Endothelial cell of umbilical vein (primary cell): ENCODE results near the gene MPHOSPH8. TPM values are rescaled to one million over a fixed set of nuclear protein-coding genes. Genes with fewer than 3 reads are reported as not detected.
A peak's percentile ranks its signal among the peaks of the same experiment; 100 is the strongest.

Source experiments
- BruUV-seq: library from RNA; stranded (reverse); fragments of 400-500 nt; replicated peaks from 2 replicates; lab custom pipeline; 2021; lab: Mats Ljungman, UMichigan
- CTCF ChIA-PET: fragments of 300-600, 350-600 bp; sonication (Branson Sonifier 250); formaldehyde crosslinking; loops from one replicate; lab custom pipeline; 2021; ENCODE audit warnings: antibody characterized with exemption, inconsistent platforms; lab: Charles Lee
- POLR2A ChIA-PET: fragments of 300-600, 350-600 bp; sonication (Branson Sonifier 250); formaldehyde crosslinking; loops from one replicate; lab custom pipeline; 2021; ENCODE audit warnings: antibody characterized with exemption, inconsistent platforms; lab: Charles Lee
- DNase-seq: peaks from one replicate; pipeline ENCODE4 v3.0.0-alpha.2; 2011; ENCODE audit warnings: low read depth, low spot score
- FAIRE-seq: peaks from 2 replicates; lab custom pipeline; 2011; peaks lifted over from hg19 to GRCh38; lab: Jason Lieb, UNC
- H2AFZ ChIP-seq: 2 replicates; pipeline ENCODE4 v1.6.0; 2012; ENCODE audit warnings: low read depth, low read length, control low read depth, inconsistent platforms
- H3K27ac ChIP-seq: 2 replicates; pipeline ENCODE4 v1.5.1; 2011; ENCODE audit warnings: low read depth, mild to moderate bottlenecking, control low read depth, low read length, moderate library complexity; ENCODE audit not compliant: insufficient read depth
- H3K27me3 ChIP-seq, 2 experiments: 2 replicates each; pipeline versions ENCODE4 v1.6.0 to v1.6.1; 2011; ENCODE audit warnings: low read length in 2 of 2, mixed read lengths in 1 of 2; ENCODE audit not compliant: control insufficient read depth in 2 of 2, insufficient read depth in 2 of 2
- H3K36me3 ChIP-seq, 2 experiments: 2 replicates in 1 of 2; 3 replicates in 1 of 2; pipeline ENCODE4 v1.5.1; 2011; ENCODE audit warnings: low read length in 2 of 2, mild to moderate bottlenecking in 1 of 2, moderate library complexity in 1 of 2; ENCODE audit not compliant: control insufficient read depth in 2 of 2, insufficient read depth in 2 of 2; ENCODE audit errors: extremely low read depth in 1 of 2
- H3K4me1 ChIP-seq: 3 replicates; pipeline ENCODE4 v1.5.1; 2011; ENCODE audit warnings: mild to moderate bottlenecking, low read length; ENCODE audit not compliant: control insufficient read depth, insufficient read depth; ENCODE audit errors: extremely low read depth
- H3K4me2 ChIP-seq: 2 replicates; pipeline ENCODE4 v1.6.1; 2011; ENCODE audit warnings: low read length, control low read depth, mixed read lengths; ENCODE audit not compliant: insufficient read depth
- H3K4me3 ChIP-seq, 3 experiments: fragments of 200-600 bp in 1 of 3; sonication (generic), shearing (Covaris generic) in 1 of 3; replicated peaks in 1 of 3; 2 replicates each; pipeline ENCODE4 v1.5.1; 2011 to 2016; ENCODE audit warnings: control low read depth in 3 of 3, low read length in 3 of 3, mild to moderate bottlenecking in 2 of 3, inconsistent platforms in 1 of 3, low read depth in 1 of 3, moderate library complexity in 1 of 3; ENCODE audit not compliant: insufficient read depth in 1 of 3
- H3K79me2 ChIP-seq: 2 replicates; pipeline ENCODE4 v1.6.0; 2012; ENCODE audit warnings: low read length, inconsistent platforms; ENCODE audit not compliant: control insufficient read depth, insufficient read depth
- H3K9ac ChIP-seq: replicated peaks from 2 replicates; pipeline ENCODE3; 2011; ENCODE audit warnings: low read length, control low read depth; ENCODE audit not compliant: insufficient read depth; ENCODE audit errors: extremely low read depth
- H3K9me1 ChIP-seq: replicated peaks from 3 replicates; pipeline ENCODE4 v1.6.0; 2011; ENCODE audit warnings: mild to moderate bottlenecking, low read length; ENCODE audit not compliant: control insufficient read depth, insufficient read depth; ENCODE audit errors: extremely low read depth
- H3K9me3 ChIP-seq: replicated peaks from 2 replicates; pipeline ENCODE4 v1.5.1; 2012; ENCODE audit warnings: low read length, inconsistent platforms; ENCODE audit not compliant: control insufficient read depth, insufficient read depth
- H4K20me1 ChIP-seq: replicated peaks from 2 replicates; pipeline ENCODE3; 2011; ENCODE audit warnings: mild to moderate bottlenecking, low read length; ENCODE audit not compliant: control insufficient read depth, insufficient read depth; ENCODE audit errors: extremely low read depth
- CTCF ChIP-seq, 2 donors: IDR thresholded peaks; 1 replicate in 1 of 2; 2 replicates in 1 of 2; pipeline ENCODE4 v1.5.1; 2011; ENCODE audit warnings: low read length in 2 of 2, mild to moderate bottlenecking in 2 of 2, moderate library complexity in 2 of 2, control low read depth in 1 of 2, inconsistent platforms in 1 of 2, low read depth in 1 of 2; ENCODE audit not compliant: insufficient read depth in 1 of 2; ENCODE audit errors: extremely low read depth in 1 of 2
- EZH2 ChIP-seq: IDR thresholded peaks from 2 replicates; pipeline ENCODE4 v1.6.1; 2012; ENCODE audit warnings: borderline replicate concordance, low read depth, mild to moderate bottlenecking, moderate library complexity, low read length, inconsistent platforms; ENCODE audit not compliant: severe bottlenecking
- FOS ChIP-seq: IDR thresholded peaks from 2 replicates; pipeline ENCODE4 v1.6.1; 2011; ENCODE audit warnings: mild to moderate bottlenecking, low read length, moderate library complexity, borderline replicate concordance; ENCODE audit not compliant: insufficient read depth
- GATA2 ChIP-seq: IDR thresholded peaks from 2 replicates; pipeline ENCODE4 v1.7.0; 2011; ENCODE audit warnings: low read depth, mild to moderate bottlenecking, moderate library complexity, mixed read lengths, low read length; ENCODE audit not compliant: insufficient read length, insufficient read depth
- JUN ChIP-seq: IDR thresholded peaks from 2 replicates; pipeline ENCODE4 v1.6.1; 2011; ENCODE audit warnings: borderline replicate concordance, low read depth; ENCODE audit not compliant: insufficient read length, insufficient read depth
- MAX ChIP-seq: IDR thresholded peaks from 2 replicates; pipeline ENCODE4 v1.6.1; 2011; ENCODE audit not compliant: insufficient read depth, insufficient read length
- MYC ChIP-seq: IDR thresholded peaks from one replicate; pipeline ENCODE4 v1.6.1; 2011; ENCODE audit warnings: mild to moderate bottlenecking, low read depth, low read length
- POLR2A ChIP-seq: IDR thresholded peaks from 2 replicates; pipeline ENCODE4 v1.6.1; 2012; ENCODE audit warnings: low read depth, mild to moderate bottlenecking, control low read depth, low read length
- POLR2AphosphoS5 ChIP-seq: IDR thresholded peaks from 2 replicates; pipeline ENCODE4 v1.6.1; 2012; ENCODE audit warnings: low read depth, mild to moderate bottlenecking, control low read depth, low read length, moderate library complexity; ENCODE audit not compliant: insufficient read depth
- dilution Hi-C: fragments of 300-500 bp; cut with MboI; formaldehyde crosslinking; loops from one replicate; pipeline ENCODE4 v1.15.0; 2019; ENCODE audit warnings: low sequenced_read_pairs; ENCODE audit not compliant: extremely low pct_ligation_motif_present
- intact Hi-C: fragments of 100-400 bp; cut with micrococcal nuclease; formaldehyde crosslinking; loops from one replicate; pipeline ENCODE4 v1.10.0; 2022
- polyA plus RNA-seq, 4 experiments: library from polyadenylated mRNA; depleted of rRNA in 3 of 4; stranded (reverse) in 3 of 4; unstranded in 1 of 4; fragments of >200 nt; gene quantifications; 2 replicates each; pipeline versions ENCODE4 v1.2.1 to v1.2.3, GENCODE V29; 2011 to 2012; ENCODE audit warnings: missing spikeins in 1 of 4
- total RNA-seq: library from RNA; stranded (reverse); gene quantifications from 2 replicates; pipeline ENCODE4 v1.2.3, GENCODE V29; 2021

MPHOSPH8 gene
- total and polyA plus RNA-seq, 2 donors (not counting 3 experiments of a cell fraction or from before 2014, with no cell fraction given): 16.2 to 31.5 TPM

- Histone ChIP-seq H3K4me3 (no peak overlapping the region), H3K4me1 (peaks cover 14% of the 10 kb centered on the region), H3K9ac (no peak overlapping the region), H3K27ac (no peak overlapping the region), H3K4me2 (no peak overlapping the region), H3K79me2 (peaks cover 19% of the 10 kb centered on the region), H4K20me1 (no peaks in the 10 kb centered on the region), H3K27me3 (no peaks in the 10 kb centered on the region), H2AFZ (no peak overlapping the region), H3K9me1 (no peaks in the 10 kb centered on the region), H3K36me3 (no peaks in the 10 kb centered on the region), H3K9me3 (no peaks in the 10 kb centered on the region)
- TF ChIP-seq FOS (peak; percentile 26), JUN (peak; percentile 28), EZH2 (no peak), GATA2 (no peak)
- POLR2A ChIA-PET: no interaction called here
- peak; percentile 43 for FAIRE-seq
- DNase-seq: peak; percentile 40
- dilution Hi-C loops (no loop called here), intact Hi-C loops (loop anchor here (2.0 kb wide), 1 partner anchor 37 kb away; no protein-coding TSS in a partner anchor)
- BruUV-seq: no TSS peak
- CTCF ChIA-PET: no interaction called here
Measured at GRCh38 chr13:19713186-19713965, 79.9 kb downstream of the MPHOSPH8 start.

- TF ChIP-seq MYC (no peak), POLR2A (no peak), EZH2 (no peak), MAX (no peak), GATA2 (no peak), CTCF (IDR thresholded peaks at IDR 0.05; ENCODE audit: extremely low read depth in 1 of 2, insufficient read depth in 1 of 2, low read depth in 1 of 2, low read length in 2 of 2) (no peak), FOS (no peak), POLR2AphosphoS5 (no peak), JUN (no peak)
- no TSS peak for BruUV-seq
- CTCF ChIA-PET: no interaction called here
Measured at GRCh38 chr13:19720039-19720438, 86.6 kb downstream of the MPHOSPH8 start.

More at GRCh38 chr13:19720039-19720438, 86.6 kb downstream of the MPHOSPH8 start:
- dilution Hi-C loops (no loop called here), intact Hi-C loops (no loop called here)
- H3K9me3 ChIP-seq: no peaks in the 10 kb centered on the region
- H2AFZ ChIP-seq: no peak overlapping the region
- no peaks in the 10 kb centered on the region for H3K9me1 ChIP-seq
- H3K27me3 ChIP-seq: no peaks in the 10 kb centered on the region
- H3K4me1 ChIP-seq: no peaks in the 10 kb centered on the region
- no peak overlapping the region for H3K4me2 ChIP-seq
- peaks cover 0 to 3% of the 10 kb centered on the region in 2 experiments for H3K36me3 ChIP-seq
- peaks cover 28% of the 10 kb centered on the region for H3K79me2 ChIP-seq
- DNase-seq (no peak), FAIRE-seq (no peak)
- H3K9ac ChIP-seq: no peak overlapping the region
- no peak overlapping the region for H3K27ac ChIP-seq
- POLR2A ChIA-PET: no interaction called here
- no peaks in the 10 kb centered on the region for H4K20me1 ChIP-seq
- H3K4me3 ChIP-seq: no peak overlapping the region
